Lung (tissue), 12 donors: ENCODE data around the gene LIFR. TPM values are rescaled to one million over a fixed set of nuclear protein-coding genes. Genes with fewer than 3 reads are reported as not detected.

Experiments used
- ATAC-seq: fragments of 200-7000 bp; cut with Tn5 transposase; one replicate; pipeline ENCODE4 v1.9.1; 2020; ENCODE audit warnings: moderate number of reproducible peaks; ENCODE audit not compliant: insufficient read depth, low FRiP score
- DNase-seq, 3 donors: peaks; one replicate each; pipeline ENCODE4 v3.0.0-alpha.2; 2013 to 2017
- H3K27ac ChIP-seq, 2 donors: one replicate each; pipeline ENCODE4 v1.5.1; 2013; ENCODE audit warnings: mild to moderate bottlenecking in 2 of 2, moderate library complexity in 2 of 2, control low read depth in 1 of 2, inconsistent platforms in 1 of 2, low read depth in 1 of 2, low read length in 1 of 2
- H3K27me3 ChIP-seq, 3 donors: one replicate each; pipeline ENCODE4 v1.5.1; 2013; ENCODE audit warnings: low read length in 2 of 3; ENCODE audit not compliant: control insufficient read depth in 3 of 3, insufficient read depth in 3 of 3
- H3K36me3 ChIP-seq, 4 donors: one replicate each; pipeline ENCODE4 v1.5.1; 2013; ENCODE audit warnings: low read length in 4 of 4, mild to moderate bottlenecking in 1 of 4, moderate library complexity in 1 of 4; ENCODE audit not compliant: control insufficient read depth in 4 of 4, insufficient read depth in 4 of 4
- H3K4me1 ChIP-seq, 5 donors: one replicate each; pipeline ENCODE4 v1.5.1; 2013; ENCODE audit warnings: low read length in 5 of 5, mild to moderate bottlenecking in 2 of 5, moderate library complexity in 1 of 5; ENCODE audit not compliant: control insufficient read depth in 5 of 5, insufficient read depth in 5 of 5
- H3K4me3 ChIP-seq: one replicate; pipeline ENCODE4 v1.5.1; 2013; ENCODE audit warnings: mild to moderate bottlenecking, control low read depth, moderate library complexity
- H3K9ac ChIP-seq, 2 donors: one replicate each; pipeline ENCODE4 v1.5.1; 2013; ENCODE audit warnings: low read length in 2 of 2, control low read depth in 1 of 2; ENCODE audit not compliant: insufficient read depth in 1 of 2
- H3K9me3 ChIP-seq, 4 donors: one replicate each; pipeline ENCODE4 v1.5.1; 2013; ENCODE audit warnings: low read length in 3 of 4, mild to moderate bottlenecking in 1 of 4, moderate library complexity in 1 of 4; ENCODE audit not compliant: control insufficient read depth in 4 of 4, insufficient read depth in 3 of 4
- CTCF ChIP-seq: IDR thresholded peaks from 2 replicates; pipeline ENCODE4 v1.5.1; 2012; ENCODE audit warnings: mild to moderate bottlenecking; ENCODE audit errors: control extremely low read depth, extremely low read depth
- WGBS, 2 donors: extraction: QIAGEN DNeasy Blood & Tissue Kit; methylation state at CpG; one replicate each; pipeline ENCODE4 v1.1.7; 2013; 5-methylcytosine and 5-hydroxymethylcytosine counted together
- polyA plus RNA-seq, 2 donors: library from polyadenylated mRNA; stranded (reverse); fragments of 200-250 nt; gene quantifications; one replicate each; pipeline ENCODE4 v1.2.1, GENCODE V29; 2013
- total RNA-seq, 2 donors: library from RNA; depleted of rRNA in 1 of 2; stranded (reverse); fragments of >200 nt in 1 of 2; gene quantifications; one replicate each; pipeline ENCODE4 v1.2.1, GENCODE V29; 2014 to 2021
- donor health status: control.
- donor health status: control.
- donor health status: Bipolar disorder and iron deficiency.
- donor health status: healthy.
- donor health status: DM: yes; HTN: yes; CAD: no.

The LIFR gene
- total and polyA plus RNA-seq, 4 donors, result 14.2 to 345 (median 37.8) TPM

GRCh38 chr5:38554861-38555260, 1.6 kb downstream of the LIFR start:
- Histone ChIP-seq H3K27me3 (no peaks in the 10 kb centered on the region), H3K9me3 (no peaks in the 10 kb centered on the region), H3K27ac (peak overlapping the region in 1 of 2 donors; percentile 33), H3K4me3 (no peak overlapping the region), H3K36me3 (peaks cover 0 to 12% (median 0%) of the 10 kb centered on the region in 4 donors), H3K4me1 (peaks cover 7 to 63% (median 21%) of the 10 kb centered on the region in 5 donors), H3K9ac (peak overlapping the region; percentile 84 to 92)
- no peak for ATAC-seq
- DNase-seq, result peak in 2 of 3 donors; percentile 51 to 72
- no peak for TF ChIP-seq CTCF
- 13 to 19% methylated on average over 4 of the region's 4 CpGs for WGBS, 2 donors

- peaks cover 0 to 12% (median 0%) of the 10 kb centered on the region in 4 donors for H3K36me3 ChIP-seq
- no peak overlapping the region for H3K4me3 ChIP-seq
- no peak for TF ChIP-seq CTCF
- no peaks in the 10 kb centered on the region for H3K9me3 ChIP-seq
- 44 to 53% methylated on average over 3 of the region's 3 CpGs for WGBS, 2 donors
- no peak overlapping the region for H3K27ac ChIP-seq
- ATAC-seq (no peak), DNase-seq (peak in 2 of 3 donors; percentile 61)
- H3K4me1 ChIP-seq, result peaks cover 7 to 64% (median 22%) of the 10 kb centered on the region in 5 donors
- no peaks in the 10 kb centered on the region for H3K27me3 ChIP-seq
- peak overlapping the region; percentile 84 to 92 for H3K9ac ChIP-seq
These were observed 2.0 kb downstream of the LIFR start for GRCh38 chr5:38554403-38554802.

- Histone ChIP-seq H3K9ac (peak overlapping the region in 1 of 2 donors; percentile 50), H3K9me3 (no peaks in the 10 kb centered on the region), H3K4me3 (no peak overlapping the region), H3K36me3 (peaks cover 0 to 12% (median 0%) of the 10 kb centered on the region in 4 donors), H3K27me3 (no peaks in the 10 kb centered on the region), H3K4me1 (peaks cover 7 to 62% (median 28%) of the 10 kb centered on the region in 5 donors), H3K27ac (peak overlapping the region in 1 of 2 donors; percentile 63)
- DNase-seq (no peak), ATAC-seq (no peak)
- no peak for TF ChIP-seq CTCF
- WGBS, 2 donors, result 46 to 69% methylated on average over 2 of the region's 2 CpGs
These were observed 3.4 kb downstream of the LIFR start for GRCh38 chr5:38553001-38553521.
